ENCODE measurements around the gene PSRC1.
"Not testable (repeated sequence)": the region's sequence is repeated elsewhere in the genome, so short reads cannot be mapped to it uniquely, and the experiment has no call there.

Gene PSRC1

GRCh38 chr1:109295712-109296415, 12.9 kb upstream of the PSRC1 start:
- DNase-seq: no peak

GRCh38 chr1:109294481-109294880, 11.5 kb upstream of the PSRC1 start:
- no peak for DNase-seq

GRCh38 chr1:109293026-109293425, 10.1 kb upstream of the PSRC1 start:
- DNase-seq: no peak

DNA sequence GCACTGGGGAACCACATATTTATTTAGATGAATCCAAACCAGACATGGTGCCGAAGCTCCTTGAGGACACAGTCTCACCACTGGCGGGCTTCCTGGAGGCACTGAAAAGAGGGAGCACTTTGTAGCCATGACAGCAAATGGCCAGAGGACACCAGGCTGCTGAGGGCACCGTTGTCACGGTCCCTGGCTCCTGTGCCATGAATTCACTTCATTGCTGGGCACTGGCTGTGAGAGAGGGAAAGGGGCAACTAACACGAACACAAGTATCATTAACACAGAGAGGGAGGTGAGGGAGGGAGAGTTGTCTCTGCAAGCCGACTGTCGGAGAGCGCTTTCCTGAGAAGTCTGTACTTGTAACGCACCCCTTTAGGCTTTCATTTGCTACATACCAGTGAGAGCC, 9.4 kb upstream of the PSRC1 start:
- no peak for DNase-seq

DNA sequence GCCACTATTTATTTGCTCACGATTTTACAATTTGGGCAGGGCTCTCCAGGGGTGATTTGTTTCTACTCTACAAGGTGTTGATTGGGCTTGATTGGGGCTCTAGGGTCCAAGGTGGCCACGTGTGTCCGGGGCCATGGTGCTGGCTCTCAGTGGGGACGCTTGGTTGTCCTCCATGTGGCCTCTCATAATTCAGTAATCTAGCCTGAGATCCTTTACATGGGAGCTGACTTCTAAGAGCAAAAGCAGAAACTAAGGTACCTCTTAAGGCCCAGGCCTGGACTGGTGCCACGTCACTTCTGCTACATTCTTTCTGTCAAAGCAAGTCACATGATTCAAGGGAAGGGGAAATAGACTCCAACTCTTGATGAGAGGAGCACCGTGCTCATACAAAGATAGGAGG, 8.1 kb upstream of the PSRC1 start:
- no peak for DNase-seq

DNA sequence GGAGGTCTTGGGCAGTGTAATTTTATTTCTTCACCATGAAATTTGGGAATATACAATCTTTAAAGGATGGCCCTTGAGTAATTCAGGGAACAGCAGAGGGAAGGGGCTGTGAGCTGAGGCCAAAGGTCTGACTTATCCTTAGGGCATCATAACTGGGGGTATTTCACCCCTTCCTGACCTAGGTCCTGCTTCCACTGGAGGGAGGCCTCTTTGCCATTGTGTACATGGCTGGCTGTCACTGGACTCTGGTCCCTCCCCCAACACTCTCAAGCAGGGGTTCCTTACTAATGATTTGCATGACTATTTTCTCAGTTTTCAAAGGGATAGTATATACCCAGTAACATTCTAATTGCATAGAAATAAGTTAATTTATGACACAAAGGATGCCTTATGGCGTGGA, 7.2 kb upstream of the PSRC1 start:
- DNase-seq: no peak

DNA sequence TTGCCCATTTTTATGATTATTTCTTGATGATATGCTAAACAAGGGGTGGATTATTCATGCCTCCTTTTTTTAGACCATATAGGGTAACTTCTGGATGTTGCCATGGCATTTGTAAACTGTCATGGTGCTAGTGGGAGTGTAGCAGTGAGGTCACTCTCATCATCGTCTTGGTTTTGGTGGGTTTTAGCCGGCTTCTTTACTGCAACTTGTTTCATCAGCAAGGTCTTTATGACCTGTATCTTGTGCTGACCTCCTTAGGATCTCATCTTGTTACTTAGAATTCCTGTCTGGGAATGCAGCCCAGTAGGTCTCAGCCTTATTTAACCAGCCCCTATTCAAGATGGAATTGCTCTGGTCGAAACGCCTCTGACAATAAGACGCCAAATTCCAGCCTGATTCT, 3.8 kb upstream of the PSRC1 start:
- not testable (repeated sequence) for DNase-seq

- no peak for DNase-seq
Measured at GRCh38 chr1:109283748-109284600, 1.0 kb upstream of the PSRC1 start.

DNA sequence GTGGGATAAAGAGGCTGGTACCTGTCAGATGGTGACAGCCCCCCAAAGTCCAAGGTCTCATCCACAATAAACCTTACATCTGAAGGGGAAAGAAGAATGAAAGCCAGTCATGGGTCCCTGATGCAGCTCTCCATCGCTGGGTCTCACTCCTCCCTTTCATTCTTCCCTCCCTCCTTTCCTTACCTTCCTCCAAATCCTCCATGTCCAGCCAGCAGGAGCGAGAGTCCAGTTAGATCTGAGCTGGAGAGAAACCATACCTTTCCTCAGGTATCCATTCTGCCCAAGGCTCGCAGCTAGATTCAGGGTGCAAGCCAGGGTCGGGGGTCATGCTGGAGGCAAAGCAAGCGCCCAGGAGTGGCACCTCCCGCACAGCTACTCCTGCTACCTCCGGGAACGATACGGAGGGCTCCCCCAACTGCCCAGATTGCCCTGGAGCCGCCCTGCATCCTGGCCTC, 421 bp downstream of the PSRC1 start:
- no peak for DNase-seq

DNA sequence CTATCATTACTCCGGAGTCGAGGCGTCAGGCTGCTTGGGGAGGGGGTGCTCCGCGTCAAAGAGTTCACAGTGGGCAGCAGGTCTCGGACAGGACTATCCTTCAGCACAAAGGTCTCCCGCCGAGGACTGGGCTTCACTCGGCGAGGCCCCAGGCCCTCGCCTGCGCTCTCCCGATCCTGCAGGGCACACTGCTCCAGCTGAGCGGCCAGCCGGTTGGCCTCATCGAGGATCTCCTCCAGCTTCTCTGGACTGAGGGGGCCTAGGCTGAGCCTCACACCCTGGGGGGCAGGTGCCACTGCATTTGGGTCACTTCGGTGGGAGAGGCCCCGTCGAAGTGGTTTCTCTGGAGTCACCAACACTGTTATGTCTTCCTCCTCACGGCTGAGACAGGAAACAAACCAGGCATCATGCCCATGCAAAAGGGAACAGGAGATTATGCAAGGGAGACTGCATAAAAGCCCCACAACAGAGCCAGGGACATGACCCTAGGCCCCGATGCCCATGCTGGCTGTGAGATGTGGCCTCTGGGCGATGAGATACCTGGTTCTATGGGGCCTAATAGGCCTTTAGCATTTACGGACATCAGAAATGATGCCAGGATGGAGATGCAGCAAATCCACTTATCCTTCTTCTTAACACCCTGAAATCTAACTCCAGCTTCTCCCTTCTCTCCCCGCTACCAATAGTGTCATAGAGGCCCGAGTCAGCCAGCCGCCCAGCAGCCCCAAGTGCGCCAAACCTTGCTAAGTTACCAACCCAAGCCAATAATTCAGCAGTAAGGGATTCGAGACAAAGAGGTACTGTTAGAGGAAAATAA, 1.1 kb downstream of the PSRC1 start:
- no peak for DNase-seq

- no peak for DNase-seq
Measured at GRCh38 chr1:109280862-109281261, 2.1 kb downstream of the PSRC1 start.

DNA sequence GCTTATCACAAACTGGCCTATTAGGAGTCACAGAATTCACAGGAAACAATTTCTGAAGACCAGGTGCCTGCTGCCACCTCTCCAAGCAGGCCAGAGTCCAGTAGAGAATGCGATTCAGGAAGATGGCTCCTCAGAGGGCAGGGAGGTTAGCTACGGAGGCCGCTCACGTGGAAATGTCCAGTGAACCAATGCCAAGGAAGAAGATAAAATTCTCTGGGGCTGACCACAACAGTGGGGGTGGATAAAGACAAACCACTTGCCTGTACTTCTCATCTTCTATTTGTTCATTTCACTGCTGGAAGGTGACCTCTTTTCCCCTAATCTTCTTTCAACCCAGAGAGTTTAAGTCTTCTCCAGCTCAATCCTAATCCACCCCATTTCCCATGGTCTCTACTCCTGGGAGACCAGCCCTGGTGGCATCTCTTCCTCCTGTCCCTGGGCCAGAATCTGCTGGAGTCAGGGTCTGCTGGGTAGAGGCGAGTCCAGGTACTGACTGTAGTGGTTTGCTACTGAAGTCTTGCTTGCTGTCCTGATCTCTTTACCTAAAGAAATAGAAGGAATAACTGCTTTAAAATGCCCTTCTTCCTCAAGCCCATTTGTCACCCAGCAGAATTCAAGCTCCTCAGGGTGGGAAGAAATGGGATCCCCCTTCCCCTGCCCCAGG, 3.2 kb downstream of the PSRC1 start:
- no peak for DNase-seq

DNA sequence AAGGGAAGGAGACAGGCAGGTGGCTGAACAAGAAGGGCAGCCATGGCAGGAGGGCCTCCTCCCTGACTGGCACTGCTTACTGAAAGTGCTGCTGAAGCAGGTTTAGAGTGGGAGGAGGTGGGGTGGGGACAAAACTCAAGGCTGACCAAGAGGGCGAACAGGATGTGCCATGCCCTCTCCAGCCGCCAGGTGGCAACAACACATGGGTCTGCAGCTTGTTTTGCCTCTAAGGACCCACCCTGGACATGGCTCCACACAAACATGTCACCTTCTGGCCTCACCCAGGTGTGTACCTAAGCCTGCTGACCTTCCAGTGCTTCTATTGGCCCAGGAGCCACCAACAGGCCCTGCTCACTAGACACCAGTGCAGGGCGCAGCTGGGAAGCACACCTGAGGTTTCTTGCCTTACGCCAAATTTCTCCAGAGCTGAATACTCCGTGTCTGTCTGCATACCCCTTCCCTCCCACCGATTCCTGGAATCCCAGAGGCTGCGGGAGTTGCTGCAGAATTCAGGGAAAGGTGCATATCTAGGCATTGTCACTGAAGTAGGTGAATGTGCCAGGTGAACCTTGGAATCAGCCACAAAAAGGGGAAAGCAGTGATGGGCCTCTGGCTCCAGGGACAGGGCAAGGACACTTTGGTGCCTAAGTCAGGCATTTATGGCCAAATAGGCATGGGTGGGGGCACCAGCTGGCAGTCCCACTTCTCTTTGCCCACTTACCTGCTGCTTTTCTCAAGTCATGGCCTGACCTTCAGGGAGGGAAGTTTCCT, 5.3 kb downstream of the PSRC1 start:
- peak; percentile 63 for DNase-seq

DNA sequence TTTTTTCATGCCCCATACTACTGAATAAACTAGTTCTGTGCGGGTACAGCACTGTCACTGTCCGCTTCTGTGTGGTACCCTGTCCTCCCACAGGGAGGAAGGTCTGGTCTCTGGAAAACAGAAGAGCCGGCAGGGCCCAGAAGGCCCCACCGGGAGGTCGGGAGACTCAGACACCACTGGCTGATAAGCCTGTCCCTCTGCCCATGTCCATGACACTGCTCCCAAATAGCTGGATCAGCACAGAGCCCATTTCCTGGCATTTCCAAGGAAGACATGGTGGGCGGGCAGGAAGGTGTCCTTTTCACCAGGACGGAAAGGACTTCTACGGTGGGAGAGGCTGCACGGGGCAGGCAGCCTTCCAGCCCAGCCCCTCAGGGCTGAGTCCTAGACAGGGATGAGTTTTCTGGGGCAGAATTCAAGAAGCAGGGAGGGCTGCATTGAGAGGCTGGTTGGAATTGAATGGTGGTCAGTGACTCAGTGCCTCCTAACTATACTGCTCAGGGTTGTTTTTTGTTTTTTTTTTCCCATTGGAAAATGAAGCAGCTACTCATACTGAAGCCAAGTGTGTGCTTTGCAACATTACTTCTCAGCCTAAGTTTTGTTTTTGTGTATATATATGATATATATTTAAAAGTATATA, 7.1 kb downstream of the PSRC1 start:
- DNase-seq: no peak

DNA sequence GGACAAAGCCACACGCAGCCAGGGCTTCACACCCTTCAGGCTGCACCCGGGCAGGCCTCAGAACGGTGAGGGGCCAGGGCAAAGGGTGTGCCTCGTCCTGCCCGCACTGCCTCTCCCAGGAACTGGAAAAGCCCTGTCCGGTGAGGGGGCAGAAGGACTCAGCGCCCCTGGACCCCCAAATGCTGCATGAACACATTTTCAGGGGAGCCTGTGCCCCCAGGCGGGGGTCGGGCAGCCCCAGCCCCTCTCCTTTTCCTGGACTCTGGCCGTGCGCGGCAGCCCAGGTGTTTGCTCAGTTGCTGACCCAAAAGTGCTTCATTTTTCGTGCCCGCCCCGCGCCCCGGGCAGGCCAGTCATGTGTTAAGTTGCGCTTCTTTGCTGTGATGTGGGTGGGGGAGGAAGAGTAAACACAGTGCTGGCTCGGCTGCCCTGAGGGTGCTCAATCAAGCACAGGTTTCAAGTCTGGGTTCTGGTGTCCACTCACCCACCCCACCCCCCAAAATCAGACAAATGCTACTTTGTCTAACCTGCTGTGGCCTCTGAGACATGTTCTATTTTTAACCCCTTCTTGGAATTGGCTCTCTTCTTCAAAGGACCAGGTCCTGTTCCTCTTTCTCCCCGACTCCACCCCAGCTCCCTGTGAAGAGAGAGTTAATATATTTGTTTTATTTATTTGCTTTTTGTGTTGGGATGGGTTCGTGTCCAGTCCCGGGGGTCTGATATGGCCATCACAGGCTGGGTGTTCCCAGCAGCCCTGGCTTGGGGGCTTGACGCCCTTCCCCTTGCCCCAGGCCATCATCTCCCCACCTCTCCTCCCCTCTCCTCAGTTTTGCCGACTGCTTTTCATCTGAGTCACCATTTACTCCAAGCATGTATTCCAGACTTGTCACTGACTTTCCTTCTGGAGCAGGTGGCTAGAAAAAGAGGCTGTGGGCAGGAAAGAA, 8.1 kb downstream of the PSRC1 start:
- DNase-seq: no peak

- DNase-seq: no peak
Measured at GRCh38 chr1:109273570-109274288, 9.2 kb downstream of the PSRC1 start.

DNA sequence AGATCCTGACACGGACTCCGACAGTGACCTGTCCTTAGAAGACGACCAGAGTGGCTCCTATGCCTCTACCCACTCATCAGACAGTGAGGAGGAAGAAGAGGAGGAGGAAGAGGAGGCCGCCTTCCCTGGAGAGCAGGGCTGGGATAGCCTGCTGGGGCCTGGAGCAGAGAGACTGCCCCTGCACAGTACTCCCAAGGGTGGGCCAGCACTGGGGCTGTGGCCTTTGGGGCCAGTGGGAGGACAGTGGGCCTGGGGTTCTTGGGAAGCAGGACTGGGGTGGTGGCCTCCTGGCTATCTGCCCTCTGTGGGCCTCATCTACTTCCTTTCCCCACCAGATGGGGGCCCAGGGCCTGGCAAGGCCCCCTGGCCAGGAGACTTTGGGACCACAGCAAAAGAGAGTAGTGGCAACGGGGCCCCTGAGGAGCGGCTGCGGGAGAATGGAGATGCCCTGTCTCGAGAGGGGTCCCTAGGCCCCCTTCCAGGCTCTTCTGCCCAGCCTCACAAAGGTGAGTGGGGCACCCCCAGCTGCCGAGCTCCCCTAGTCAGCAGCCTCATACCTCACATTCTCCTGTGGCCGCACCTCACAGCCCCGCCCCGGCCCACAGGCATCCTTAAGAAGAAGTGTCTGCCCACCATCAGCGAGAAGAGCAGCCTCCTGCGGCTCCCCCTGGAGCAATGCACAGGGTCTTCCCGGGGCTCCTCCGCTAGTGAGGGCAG, 10.0 kb downstream of the PSRC1 start:
- DNase-seq: no peak

DNA sequence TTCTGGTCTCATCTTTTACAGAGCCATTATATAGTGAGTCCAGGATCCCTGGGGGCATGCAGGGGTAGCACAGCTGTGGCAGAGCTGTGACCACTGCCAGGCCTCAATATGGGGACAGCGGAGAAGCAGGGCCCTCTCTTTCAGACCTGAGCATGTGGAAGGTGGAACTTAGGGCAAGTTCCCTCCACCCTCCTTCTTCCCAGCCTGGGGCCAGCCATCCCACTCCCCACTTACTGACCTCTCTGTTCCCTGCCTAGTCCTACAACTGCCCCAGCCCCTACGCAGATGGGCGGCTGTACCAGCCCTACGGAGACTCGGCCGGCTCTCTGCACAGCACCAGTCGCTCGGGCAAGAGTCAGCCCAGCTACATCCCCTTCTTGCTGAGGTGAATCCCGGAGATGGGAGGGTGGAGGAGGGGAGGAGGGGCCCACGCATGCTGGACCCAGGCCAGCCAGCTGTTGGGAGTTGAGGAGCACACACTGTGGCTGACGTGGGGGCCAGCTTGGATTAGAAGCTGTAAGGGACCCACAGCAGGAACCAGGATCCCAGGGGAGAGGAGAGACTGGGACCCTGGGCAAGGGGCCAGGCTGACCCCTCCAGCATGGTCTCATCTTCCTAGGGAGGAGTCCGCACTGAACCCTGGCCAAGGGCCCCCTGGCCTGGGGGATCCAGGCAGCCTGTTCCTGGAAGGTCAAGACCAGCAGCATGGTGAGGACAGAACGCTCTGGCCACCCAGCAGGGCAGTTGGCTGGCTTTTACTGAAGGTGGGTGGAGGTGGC, 10.7 kb downstream of the PSRC1 start:
- no peak for DNase-seq

Data from stimulated activated CD4-positive, alpha-beta T cell treated with anti-CD3 and anti-CD28 coated beads, Interleukin-4, amount 100 ng/mL, for 1 hour (primary cell).